Measurements from ENCODE around the gene ORAI2.
"Not testable (repeated sequence)": the region's sequence is repeated elsewhere in the genome, so short reads cannot be mapped to it uniquely, and the experiment has no call there.

The ORAI2 gene

DNA sequence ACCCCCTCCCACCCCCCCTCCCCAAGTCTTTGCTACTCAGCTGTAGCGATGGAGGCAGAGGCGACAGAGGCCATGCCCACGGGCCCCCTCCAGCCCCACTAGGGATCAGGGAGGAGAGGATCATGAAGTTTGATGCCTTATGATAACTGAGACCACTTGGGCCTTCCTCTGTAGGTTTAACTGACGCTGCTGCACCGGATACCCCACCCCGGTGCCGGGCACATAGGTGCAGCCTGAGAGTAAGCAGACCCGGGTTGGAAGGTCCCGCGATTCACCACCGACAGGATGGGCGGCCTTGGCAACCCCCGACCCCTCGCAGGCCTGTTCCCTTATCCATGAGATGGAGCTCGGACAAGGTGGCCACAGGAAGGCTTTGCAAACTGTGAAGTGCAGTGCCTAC is 60.7 kb downstream of the ORAI2 start:
- not testable (repeated sequence) for H3K4me3 ChIP-seq (ENCODE audit: low read depth, low read length)

DNA sequence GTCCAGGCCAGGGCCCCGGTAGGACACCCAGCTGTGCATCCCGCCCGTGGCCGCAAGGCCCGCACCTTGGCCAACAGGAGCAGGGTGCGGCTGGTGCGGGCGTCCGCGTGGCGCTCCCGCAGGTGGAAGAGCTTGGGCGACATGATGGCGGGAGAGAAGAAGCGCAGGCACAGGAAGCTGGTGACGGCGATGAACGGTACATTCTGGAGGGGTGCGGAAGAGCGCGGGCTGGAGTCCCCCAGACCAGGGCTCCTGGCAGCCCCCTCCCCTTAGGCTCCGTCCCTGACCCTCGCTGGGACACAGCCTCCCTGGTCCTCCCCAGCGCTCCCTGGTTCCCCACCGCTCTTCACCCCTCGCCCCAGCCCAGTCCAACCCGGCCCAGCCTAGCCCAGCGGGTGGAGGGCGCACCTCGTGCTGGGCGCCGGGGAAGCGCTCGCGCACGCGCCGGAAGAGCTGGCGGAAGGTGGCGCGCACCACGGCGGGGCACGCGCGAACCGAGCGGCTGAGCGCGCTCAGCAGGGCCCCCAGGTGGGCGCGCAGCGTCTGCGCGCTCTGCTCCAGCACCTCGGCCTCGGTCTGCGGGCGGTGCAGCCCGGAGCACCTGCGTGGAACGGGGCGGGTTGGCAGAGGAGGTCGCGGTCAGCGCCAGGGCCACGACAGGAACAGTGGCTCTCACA is 61.2 kb downstream of the ORAI2 start:
- not testable (repeated sequence) for H3K4me3 ChIP-seq (ENCODE audit: low read depth, low read length)

- not testable (repeated sequence) for H3K4me3 ChIP-seq (ENCODE audit: low read depth, low read length)
These were observed 63.5 kb downstream of the ORAI2 start for GRCh38 chr7:102496861-102497260.

GRCh38 chr7:102497308-102497707 is 63.9 kb downstream of the ORAI2 start:
- not testable (repeated sequence) for H3K4me3 ChIP-seq (ENCODE audit: low read depth, low read length)

DNA sequence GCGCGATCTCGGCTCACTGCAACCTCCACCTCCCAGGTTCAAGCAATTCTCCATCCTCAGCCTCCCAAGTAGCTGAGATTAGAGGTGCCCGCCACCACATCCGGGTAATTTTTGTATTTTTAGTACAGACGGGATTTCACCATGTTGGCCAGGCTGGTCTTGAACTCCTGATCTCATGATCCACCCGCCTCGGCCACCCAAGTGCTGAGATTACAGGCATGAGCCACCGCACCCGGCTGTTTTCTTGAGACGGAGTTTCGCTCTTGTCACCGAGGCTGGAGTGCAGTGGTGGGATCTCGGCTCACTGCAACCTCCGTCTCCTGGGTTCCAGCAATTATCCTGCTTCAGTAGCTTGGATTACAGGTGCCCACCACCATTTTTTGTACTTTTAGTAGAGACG is 64.9 kb downstream of the ORAI2 start:
- H3K4me3 ChIP-seq (ENCODE audit: low read depth, low read length), result not testable (repeated sequence)

GRCh38 chr7:102503141-102503540 is 69.8 kb downstream of the ORAI2 start:
- H3K4me3 ChIP-seq (ENCODE audit: low read depth, low read length), result not testable (repeated sequence)

GRCh38 chr7:102505298-102506185 is 72.2 kb downstream of the ORAI2 start:
- H3K4me3 ChIP-seq (ENCODE audit: low read depth, low read length), result not testable (repeated sequence)
